OCI-LY3 (cell line): ENCODE results near the gene FZR1.

Experiments
- EZH2phosphoT487 ChIP-seq: fragments of 200-600 bp; shearing (Covaris generic); IDR thresholded peaks from 2 replicates; pipeline ENCODE4 v1.6.1; 2018; ENCODE audit warnings: antibody characterized with exemption, mixed run types, low read depth
- TF ChIP-seq, protein P1 (sequence below): fragments of 200-600, 300-600 bp; sonication (generic); IDR thresholded peaks from 2 replicates; pipeline ENCODE4 v1.5.1; 2014; ENCODE audit warnings: antibody characterized with exemption, low read length, low read depth

- TF ChIP-seq, protein P1, sequence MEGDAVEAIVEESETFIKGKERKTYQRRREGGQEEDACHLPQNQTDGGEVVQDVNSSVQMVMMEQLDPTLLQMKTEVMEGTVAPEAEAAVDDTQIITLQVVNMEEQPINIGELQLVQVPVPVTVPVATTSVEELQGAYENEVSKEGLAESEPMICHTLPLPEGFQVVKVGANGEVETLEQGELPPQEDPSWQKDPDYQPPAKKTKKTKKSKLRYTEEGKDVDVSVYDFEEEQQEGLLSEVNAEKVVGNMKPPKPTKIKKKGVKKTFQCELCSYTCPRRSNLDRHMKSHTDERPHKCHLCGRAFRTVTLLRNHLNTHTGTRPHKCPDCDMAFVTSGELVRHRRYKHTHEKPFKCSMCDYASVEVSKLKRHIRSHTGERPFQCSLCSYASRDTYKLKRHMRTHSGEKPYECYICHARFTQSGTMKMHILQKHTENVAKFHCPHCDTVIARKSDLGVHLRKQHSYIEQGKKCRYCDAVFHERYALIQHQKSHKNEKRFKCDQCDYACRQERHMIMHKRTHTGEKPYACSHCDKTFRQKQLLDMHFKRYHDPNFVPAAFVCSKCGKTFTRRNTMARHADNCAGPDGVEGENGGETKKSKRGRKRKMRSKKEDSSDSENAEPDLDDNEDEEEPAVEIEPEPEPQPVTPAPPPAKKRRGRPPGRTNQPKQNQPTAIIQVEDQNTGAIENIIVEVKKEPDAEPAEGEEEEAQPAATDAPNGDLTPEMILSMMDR, result no peak
- no peak for TF ChIP-seq EZH2phosphoT487
These were observed 64.5 kb downstream of the FZR1 start for GRCh38 chr19:3570606-3571011.
